ENCODE data around the gene SYNRG. TPM values are rescaled to one million over a fixed set of nuclear protein-coding genes. Genes with fewer than 3 reads are reported as not detected.

Gene SYNRG
- polyA plus RNA-seq, 1 of the 3 experiments (the other 2 are of a cell fraction), result 8.9 TPM

DNA sequence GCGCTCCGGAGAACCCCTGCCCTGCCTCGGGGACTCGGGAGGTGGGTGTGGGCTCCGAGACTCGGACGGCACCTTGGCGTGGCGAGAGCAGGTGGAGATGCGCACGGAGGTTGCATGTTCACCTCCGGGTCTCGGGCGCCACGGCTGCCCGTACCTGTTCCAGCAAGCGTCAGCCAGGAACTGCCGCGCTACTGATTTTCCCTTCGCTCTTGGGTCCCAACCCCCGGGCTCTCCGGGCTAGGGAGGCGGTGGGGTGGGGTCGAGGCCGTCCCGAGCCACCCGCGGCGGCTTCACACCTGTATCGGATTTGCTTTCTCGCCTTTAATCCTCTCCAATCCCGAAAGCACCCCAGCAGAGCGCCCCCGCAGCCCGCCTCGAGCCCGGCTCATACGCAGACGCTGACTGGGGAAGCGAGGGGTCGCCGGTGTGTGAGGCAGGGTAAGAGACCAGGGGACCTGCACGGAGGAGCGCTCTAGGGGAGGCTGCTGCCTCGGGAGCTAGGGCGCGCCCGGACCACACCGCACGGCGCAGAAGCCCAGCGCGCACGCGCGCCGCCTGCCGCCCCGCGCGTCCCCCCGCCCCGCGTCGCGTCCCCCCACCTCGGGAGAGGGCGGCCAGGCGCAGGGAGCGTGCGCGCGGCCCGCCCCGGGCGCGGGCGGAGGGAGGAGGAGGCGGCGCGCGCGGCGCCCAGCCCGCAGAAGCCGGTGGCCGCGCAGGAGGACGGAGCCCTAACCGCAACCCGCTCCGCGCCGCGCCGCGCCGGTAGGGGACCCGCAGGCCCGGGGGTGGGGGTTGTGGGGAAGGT is 119.8 kb downstream of the SYNRG start, which contains the start of gene DUSP14:
DUSP14 (plus strand) TSS at position 695 of the 805 bp plus-strand sequence. CDS start 22,382 bp downstream, outside the sequence.
- ChIA-PET CTCF (interaction anchor here (0.6 to 1.4 kb wide), 3 partner anchors 25 to 81 kb away, joined by 3 read pairs; no protein-coding TSS in a partner anchor), POLR2A (interaction anchor here (0.5 to 1.3 kb wide), 2 partner anchors 82 to 889 kb away, joined by 3 to 5 read pairs; partner anchors contain the start of genes ACACA and TADA2A)
- no peaks in the 10 kb centered on the region for H3K36me3 ChIP-seq (replicated peaks in 1 of 2; ENCODE audit: control insufficient read depth in 1 of 2, insufficient read depth in 2 of 2, low read length in 1 of 2)
- peak within 1 kb of the TSS; percentile 82 to 83 for H3K4me3 ChIP-seq (ENCODE audit: low read depth in 2 of 2, low read length in 1 of 2)
- peaks cover 44% of the 10 kb centered on the region for H3K79me2 ChIP-seq (ENCODE audit: insufficient read depth)
- under 1% methylated on average over 33 of the region's 100 CpGs for WGBS (ENCODE audit: low lambda C conversion rate)
- no peaks in the 10 kb centered on the region for H3K27me3 ChIP-seq (ENCODE audit: insufficient read depth)
- peaks cover 50% of the 10 kb centered on the region for H3F3A ChIP-seq (replicated peaks; ENCODE audit: insufficient read depth)
- 0 out of 2 replicates have a peak within 1 kb of the TSS, but pooled peaks have one; percentile 31 for H2AFZ ChIP-seq (ENCODE audit: low read depth)
- peak within 1 kb of the TSS; percentile 77 to 98 for H3K27ac ChIP-seq (ENCODE audit: low read depth in 2 of 2, low read length in 1 of 2)
- peaks cover 8 to 17% of the 10 kb centered on the region in 2 experiments; a peak in 3 of 4 replicates for H3K4me1 ChIP-seq (ENCODE audit: control insufficient read depth in 1 of 2, insufficient read depth in 2 of 2, low read depth in 1 of 2, low read length in 1 of 2)
- H3K9me2 ChIP-seq, result no peaks in the 10 kb centered on the region
- DNase-seq, result peak; percentile 99
- H3K9ac ChIP-seq, result peak within 1 kb of the TSS; percentile 97
- peaks cover 8% of the 10 kb centered on the region for H4K20me1 ChIP-seq (ENCODE audit: insufficient read depth)
- TF ChIP-seq MAX (IDR thresholded peaks at IDR 0.05; ENCODE audit: low read depth) (peak; percentile 34; the same call in 1 of the 2 replicates), FOXJ3 (CRISPR knock-in tag; IDR thresholded peaks at IDR 0.05) (no peak), SMC3 (IDR thresholded peaks at IDR 0.05; ENCODE audit: low read depth, low read length) (no peak), MEF2A (IDR thresholded peaks at IDR 0.05; ENCODE audit: borderline replicate concordance, low read depth) (no peak), MXI1 (IDR thresholded peaks at IDR 0.05; ENCODE audit: low read depth, low read length) (0 out of 2 replicates have a peak, but pooled peaks have one; percentile 9), ZBTB33 (IDR thresholded peaks at IDR 0.05; ENCODE audit: borderline replicate concordance, low read depth) (no peak), IRF3 (IDR thresholded peaks at IDR 0.05; ENCODE audit: low read depth, low read length) (no peak), TEAD4 (IDR thresholded peaks at IDR 0.05; ENCODE audit: borderline replicate concordance, insufficient read depth) (no peak), JUND (IDR thresholded peaks at IDR 0.05) (no peak), FOXM1 (IDR thresholded peaks at IDR 0.05; ENCODE audit: low read depth) (no peak), NRF1 (IDR thresholded peaks at IDR 0.05; ENCODE audit: low read depth, low read length) (peak; percentile 69), USF2 (IDR thresholded peaks at IDR 0.05; ENCODE audit: borderline replicate concordance, low read depth, low read length) (no peak), EZH2phosphoT487 (IDR thresholded peaks at IDR 0.05; ENCODE audit: borderline replicate concordance, low read depth) (no peak), YY1 (IDR thresholded peaks at IDR 0.05; ENCODE audit: low read depth) (no peak), POLR2AphosphoS5 (IDR thresholded peaks at IDR 0.05; ENCODE audit: low read depth, low read length) (peak; percentile 57; the same call in 1 of the 2 replicates), RCOR1 (IDR thresholded peaks at IDR 0.05; ENCODE audit: low read length) (no peak), EP300 (IDR thresholded peaks at IDR 0.05; ENCODE audit: borderline replicate concordance in 1 of 2, low read depth in 1 of 2, low read length in 1 of 2) (no peak), GABPA (IDR thresholded peaks at IDR 0.05; ENCODE audit: low read depth) (no peak), TCF12 (IDR thresholded peaks at IDR 0.05) (no peak), GATA2 (CRISPR knock-in tag; IDR thresholded peaks at IDR 0.05) (no peak), TAF1 (IDR thresholded peaks at IDR 0.05; ENCODE audit: borderline replicate concordance, low read depth, low read length) (peak; percentile 9; the same call in 1 of the 2 replicates), NFIC (IDR thresholded peaks at IDR 0.05; ENCODE audit: borderline replicate concordance) (no peak), SIN3A (IDR thresholded peaks at IDR 0.05; ENCODE audit: borderline replicate concordance, low read depth, low read length) (peak; percentile 53; the same call in 1 of the 2 replicates), RAD21 (IDR thresholded peaks at IDR 0.05; ENCODE audit: low read length) (no peak)
- TF ChIP-seq, protein P1, sequence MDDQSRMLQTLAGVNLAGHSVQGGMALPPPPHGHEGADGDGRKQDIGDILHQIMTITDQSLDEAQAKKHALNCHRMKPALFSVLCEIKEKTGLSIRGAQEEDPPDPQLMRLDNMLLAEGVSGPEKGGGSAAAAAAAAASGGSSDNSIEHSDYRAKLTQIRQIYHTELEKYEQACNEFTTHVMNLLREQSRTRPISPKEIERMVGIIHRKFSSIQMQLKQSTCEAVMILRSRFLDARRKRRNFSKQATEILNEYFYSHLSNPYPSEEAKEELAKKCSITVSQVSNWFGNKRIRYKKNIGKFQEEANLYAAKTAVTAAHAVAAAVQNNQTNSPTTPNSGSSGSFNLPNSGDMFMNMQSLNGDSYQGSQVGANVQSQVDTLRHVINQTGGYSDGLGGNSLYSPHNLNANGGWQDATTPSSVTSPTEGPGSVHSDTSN (IDR thresholded peaks at IDR 0.05), result no peak
- H3K9me3 ChIP-seq, result no peaks in the 10 kb centered on the region
- H3K4me2 ChIP-seq, result peak within 1 kb of the TSS; percentile 99

All from SK-N-SH (cell line).